HT1080 (cell line): ENCODE data around the gene NCOA7. TPM values are rescaled to one million over a fixed set of nuclear protein-coding genes. Genes with fewer than 3 reads are reported as not detected.
"Not testable (repeated sequence)": the region's sequence is repeated elsewhere in the genome, so short reads cannot be mapped to it uniquely, and the experiment has no call there.

Experiments
- DNase-seq: peaks from one replicate; pipeline ENCODE4 v3.0.0-alpha.2; 2015; ENCODE audit warnings: low read depth
- total RNA-seq: library from RNA; depleted of rRNA; stranded (reverse); fragments of >200 nt; shearing (Covaris generic); gene quantifications from 2 replicates; pipeline ENCODE4 v1.2.3, GENCODE V29; 2014

Gene NCOA7
- total RNA-seq, 1 experiment from 2014 or later: 5.0 TPM

DNA sequence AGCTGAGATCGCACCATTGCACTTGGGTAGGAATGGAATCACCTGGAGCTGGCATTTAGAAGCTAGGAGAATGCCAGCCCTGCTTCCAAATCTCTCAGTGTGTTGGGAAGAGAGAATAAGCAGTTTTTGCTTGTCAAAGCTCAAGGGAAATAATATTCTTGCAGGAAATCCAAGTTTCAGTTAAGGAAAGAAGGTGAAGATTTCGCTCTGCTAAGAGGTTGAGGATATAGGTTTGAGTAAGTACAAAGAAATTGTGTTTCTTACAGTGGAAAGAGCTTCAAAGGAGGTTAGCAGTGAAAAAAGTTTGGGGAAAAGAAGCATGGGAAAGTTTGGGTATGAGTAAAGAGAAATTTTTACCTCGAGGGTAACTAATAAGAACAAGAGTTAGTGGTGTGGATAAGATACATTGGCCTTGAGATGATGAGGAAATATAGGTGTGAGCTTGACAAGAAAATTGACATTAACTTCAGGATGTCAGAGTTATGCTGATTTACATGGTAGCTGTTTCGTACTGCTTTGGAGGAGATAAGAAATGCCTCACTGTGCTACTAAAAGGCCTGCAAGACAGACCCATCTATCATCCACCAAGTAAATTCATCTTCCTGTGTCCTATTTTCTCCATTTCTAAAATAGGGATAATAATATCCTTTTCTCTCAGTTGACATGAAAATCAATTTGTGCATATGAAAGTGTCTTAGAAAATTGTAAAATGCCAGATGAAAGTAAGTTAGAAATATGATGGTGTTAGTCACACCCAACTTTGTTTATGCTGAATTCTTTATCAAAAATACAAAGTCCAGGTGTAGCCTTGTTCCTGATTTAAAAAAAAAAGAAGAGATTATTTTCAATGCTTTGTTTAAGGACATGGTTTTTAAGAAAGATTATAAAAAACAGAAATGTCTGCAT, 153.0 kb downstream of the NCOA7 start:
- DNase-seq: no peak

GRCh38 chr6:125944434-125944816, 153.7 kb downstream of the NCOA7 start:
- DNase-seq: no peak

DNA sequence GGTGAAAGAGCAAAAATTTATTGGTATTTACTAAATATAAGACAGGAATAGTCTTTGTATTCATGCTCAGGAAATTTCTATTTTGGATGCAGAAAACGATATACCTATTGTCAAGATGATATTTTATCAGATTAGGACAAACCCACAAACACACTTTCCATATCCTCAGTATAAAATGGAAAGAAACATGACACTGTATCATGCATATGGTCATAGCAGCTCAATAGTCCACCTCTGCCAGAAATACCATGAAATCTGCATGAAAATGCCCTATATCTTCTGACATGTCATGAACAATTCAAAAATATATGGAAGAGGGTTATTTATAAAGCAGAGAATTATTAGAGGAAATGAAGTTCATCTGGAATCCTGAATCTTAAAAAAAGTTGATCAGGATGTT, 154.1 kb downstream of the NCOA7 start:
- DNase-seq: no peak

DNA sequence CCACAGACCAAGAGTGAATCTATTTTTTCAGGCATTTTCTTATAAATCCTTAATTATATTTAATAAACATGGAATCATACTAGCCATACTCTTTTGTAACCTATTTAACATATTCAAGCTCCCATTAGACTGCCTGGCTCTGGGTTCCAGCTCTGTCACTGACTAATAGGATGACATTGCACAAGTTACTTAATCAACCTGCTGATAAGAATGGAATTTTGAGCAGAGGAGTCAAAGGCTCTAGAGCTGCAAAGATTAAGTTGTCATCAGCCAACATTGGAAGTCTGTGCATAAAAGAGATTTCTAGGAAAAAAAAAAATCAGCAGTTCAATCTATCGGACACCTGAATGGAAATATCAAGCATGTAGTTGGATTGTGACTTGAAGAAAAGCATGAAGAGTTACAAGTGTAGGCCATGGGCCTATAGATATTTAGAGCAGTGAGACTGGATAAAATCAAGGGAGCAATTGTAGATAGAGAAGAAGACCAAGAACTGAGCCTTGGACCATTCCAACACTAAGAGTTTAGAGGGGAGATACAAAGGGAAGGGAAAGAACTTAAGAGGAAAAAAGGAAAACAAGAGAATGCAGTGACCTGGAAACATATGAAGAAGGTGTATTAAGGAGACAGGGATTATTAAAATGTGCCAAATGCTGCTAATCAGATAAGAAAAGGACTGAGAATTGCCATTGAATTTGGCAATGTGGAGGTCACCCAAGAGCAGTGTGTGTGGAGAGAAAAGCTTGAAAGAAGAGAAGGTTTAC, 154.8 kb downstream of the NCOA7 start:
- no peak for DNase-seq

DNA sequence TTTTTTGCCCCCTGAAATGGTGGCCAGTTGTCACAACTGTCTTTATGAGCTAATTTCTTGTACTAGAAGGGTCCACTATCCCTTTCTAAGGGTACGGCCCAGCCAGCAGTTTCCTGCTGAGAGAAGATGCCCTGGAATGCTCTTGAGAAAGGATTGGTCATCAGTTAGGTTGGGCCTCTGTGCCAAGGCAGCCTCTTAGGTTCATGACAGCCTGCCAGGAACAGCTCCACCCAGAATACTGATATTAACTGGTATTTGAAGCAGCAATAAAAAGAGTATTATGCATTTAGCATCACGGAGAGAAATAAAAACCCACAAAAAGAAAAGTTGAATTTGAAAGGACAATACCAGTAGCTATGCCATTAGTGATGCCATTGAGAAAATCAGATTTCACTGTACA, 156.9 kb downstream of the NCOA7 start:
- DNase-seq: peak; percentile 11

DNA sequence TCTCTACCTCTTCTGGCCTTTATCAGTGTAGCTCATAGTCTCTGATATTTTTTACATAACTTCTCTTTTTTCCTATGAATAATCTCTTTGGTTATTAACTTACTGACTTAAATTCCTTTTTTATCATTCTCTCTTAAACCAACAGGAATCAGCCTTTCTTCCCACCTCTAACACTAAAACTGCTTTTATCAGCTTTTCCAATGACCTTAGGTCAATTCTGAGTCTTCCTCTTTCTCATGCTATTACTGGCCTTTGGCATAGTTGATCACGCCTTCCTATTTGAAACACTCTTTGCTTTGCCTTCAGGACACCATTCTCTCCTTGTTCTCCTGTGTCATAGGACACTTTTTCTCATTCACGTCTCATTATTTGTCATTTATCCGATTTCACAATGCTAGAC, 157.7 kb downstream of the NCOA7 start:
- DNase-seq: no peak

DNA sequence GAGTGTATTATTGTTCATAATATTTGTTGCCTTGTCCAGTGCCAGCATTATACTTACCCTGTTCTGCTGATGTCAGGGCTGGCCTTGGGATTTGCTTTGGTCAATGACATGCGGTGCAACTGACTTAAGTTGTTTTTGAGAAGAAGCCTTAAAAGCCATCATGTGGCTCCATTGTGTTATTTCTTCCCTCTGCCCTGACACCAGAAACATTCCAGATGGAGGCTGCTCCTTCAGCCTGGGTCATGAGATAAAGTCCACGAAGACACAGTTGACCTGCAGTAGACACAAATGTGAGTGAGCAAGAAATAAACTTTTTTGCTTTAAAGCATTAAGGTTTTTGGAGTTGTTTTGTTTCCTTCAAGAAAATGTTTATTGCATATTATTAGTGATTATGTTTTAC, 158.3 kb downstream of the NCOA7 start:
- DNase-seq: no peak

GRCh38 chr6:125950293-125950692, 159.5 kb downstream of the NCOA7 start:
- DNase-seq: peak; percentile 54

DNA sequence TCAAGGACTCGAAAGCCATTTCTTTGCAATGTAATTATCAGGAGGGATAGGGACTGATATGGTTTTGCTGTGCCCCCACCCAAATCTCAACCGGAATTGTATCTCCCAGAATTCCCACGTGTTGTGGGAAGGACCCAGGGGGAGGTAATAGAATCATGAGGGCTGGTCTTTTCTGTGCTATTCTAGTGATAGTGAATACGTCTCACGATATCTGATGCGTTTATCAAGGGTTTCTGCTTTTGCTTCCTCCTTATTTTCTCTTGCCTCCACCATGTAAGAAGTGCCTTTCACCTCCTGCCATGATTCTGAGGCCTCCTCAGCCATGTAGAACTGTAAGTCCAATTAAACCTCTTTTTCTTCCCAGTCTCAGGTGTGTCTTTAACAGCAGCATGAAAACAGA, 160.0 kb downstream of the NCOA7 start:
- DNase-seq: not testable (repeated sequence)

GRCh38 chr6:125951323-125951722, 160.6 kb downstream of the NCOA7 start:
- DNase-seq: no peak

DNA sequence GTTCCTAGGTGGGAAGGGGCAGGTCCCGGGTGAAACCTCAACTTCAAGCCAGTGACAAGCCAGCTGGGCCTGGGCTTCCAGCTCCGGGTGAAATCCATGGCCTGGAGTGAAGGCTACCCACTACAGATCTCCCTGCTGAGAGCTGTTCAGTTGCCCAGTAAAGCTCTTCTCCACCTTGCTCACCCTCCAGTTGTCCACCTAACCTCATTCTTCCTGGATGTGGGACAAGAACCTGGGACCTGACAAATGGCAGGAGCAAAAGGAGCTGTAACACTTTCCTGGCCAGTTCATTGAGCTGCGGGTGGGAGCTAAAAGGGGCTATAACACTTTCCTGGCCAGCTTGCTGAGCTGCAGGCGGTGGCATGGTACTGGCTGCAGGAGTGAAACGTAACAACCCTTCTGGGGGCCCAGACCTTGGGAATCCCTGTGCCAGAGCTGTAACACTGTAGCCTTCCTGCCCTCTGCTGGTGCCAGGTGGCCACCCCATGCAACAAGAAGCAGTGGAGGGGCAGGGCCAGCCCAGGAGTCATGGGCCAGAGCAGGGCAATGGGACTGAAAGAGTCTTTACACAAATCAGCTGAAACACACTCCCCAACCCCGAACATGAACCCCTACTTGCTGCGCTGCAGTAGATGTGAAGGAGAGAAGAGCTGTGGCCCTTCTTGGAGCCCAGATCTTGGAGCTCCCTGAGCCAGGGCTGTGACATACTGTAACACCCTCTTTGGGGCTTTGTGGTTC, 162.2 kb downstream of the NCOA7 start:
- DNase-seq: peak; percentile 67

DNA sequence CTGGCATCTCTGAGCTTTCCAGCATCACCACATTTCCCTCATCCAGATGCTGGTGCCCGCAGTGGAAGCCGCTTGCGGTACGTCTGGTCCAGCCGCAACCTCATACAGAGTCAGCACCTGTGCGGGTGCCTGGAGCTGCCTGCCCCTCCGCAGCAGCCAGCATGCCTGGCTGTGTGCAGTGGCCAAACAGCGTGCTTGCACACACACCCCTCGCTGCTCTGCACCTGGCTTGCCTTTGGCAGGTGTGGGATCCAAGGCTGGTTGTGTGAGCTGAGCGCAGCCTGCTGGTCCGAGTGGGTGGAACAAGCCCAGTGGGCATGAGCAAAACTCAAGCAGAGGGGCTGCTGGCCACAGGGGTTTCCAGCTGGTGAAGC, 162.7 kb downstream of the NCOA7 start:
- DNase-seq: no peak

DNA sequence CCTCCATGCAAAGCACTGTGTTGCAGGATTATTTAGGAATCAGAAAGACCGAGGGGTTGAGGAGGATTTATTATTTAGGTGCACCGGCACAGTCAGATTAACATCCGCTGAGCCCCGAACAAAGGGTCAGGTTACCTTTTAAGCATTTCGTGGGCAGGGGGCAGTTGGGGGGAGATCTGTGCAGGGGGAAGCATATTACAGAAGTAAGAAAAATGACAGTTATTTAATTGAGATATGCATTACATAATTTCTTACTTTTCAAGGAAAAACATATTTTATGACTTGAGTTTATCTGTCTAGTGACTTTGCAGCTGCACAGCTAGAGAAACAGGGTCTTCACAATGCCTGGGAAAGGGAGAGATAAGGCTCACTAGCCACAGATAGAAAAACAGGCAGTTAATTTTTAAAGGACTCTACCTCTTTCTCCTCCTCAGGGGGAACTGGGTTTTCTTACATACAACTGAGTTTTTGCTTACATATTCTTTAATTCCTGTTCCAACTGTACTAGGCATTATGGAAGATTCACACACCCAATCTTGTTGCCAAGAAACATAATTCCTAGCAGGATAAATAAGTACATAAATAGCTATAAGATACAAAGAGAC, 164.1 kb downstream of the NCOA7 start:
- no peak for DNase-seq

DNA sequence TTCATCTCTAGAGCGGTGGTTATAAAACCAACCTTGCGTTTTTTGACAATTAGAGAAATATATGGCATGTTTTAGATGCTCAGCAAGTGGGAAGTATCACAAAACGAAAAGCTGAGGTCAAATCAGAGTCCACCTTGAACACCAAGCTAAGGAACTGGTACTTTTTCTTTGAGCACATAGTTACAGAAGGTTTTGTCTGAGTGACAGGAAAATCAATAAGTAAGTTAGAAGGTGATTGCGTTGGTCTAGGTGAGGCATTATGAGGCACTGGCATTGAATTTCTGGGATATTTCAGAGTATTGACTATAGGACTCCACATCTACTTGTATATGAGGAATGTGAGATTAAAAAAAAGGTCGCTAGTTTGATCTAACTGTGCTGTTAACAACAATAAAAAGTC, 165.2 kb downstream of the NCOA7 start:
- DNase-seq: no peak

- DNase-seq: peak; percentile 95
Observed at GRCh38 chr6:125956506-125957390, 166.0 kb downstream of the NCOA7 start, which contains the start of gene HINT3. TSS of gene HINT3 (plus strand) at chr6:125956770. CDS start at chr6:125956978, 208 bp downstream.

DNA sequence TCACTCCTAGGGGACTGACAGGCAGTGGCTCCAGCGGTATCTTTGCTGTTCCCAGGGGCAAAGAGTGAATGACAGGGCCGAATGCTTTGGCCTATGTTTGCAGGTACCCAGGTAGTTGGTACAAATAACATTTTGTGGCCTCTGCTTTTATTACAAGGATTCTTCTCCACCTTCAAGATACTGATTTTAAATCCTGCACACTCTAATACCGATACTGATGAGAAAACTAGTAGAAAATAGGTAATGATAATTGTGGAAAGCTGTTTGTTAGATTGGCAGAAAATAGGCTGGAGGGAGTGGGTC, 166.6 kb downstream of the NCOA7 start:
- DNase-seq: no peak

GRCh38 chr6:125957845-125958244, 167.1 kb downstream of the NCOA7 start:
- peak; percentile 70 for DNase-seq

DNA sequence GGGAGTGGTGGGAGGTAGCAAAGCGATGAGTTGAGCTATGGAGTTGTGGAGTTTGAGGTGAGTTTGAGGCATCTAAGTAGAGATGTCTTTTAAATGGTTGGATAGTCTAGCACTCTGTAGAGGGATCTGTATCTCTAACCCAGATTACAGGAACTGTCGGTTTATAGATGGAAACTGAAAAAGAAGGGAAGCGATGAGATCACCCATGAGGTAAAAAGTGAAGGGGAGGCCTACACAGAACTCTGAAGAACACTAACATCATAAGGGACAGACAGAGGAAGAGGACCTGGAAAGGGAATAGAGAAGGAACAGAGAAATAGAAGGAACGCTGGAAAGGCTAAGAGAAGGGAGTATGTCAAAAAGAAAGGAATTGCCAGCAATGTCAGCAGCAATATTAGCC, 168.3 kb downstream of the NCOA7 start:
- no peak for DNase-seq

DNA sequence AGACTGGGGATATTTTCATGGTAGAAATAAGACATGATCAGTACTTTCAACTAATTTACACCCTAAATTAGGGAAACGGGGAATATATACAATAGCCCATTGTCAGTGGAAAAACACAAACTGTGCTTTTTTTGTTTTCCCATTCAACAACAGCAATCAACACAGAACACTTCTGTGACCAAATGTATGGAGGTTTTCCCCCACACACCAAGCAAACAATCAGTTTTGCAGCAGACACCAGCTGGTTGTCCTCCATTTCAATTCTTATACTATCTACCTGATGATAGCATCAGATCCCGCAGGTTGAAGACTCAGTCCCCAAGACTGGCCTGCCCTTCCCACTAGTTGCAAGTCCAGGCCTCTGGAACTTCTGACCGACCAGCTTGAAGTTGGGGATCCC, 170.4 kb downstream of the NCOA7 start:
- no peak for DNase-seq

GRCh38 chr6:125962900-125963497, 172.2 kb downstream of the NCOA7 start:
- DNase-seq: no peak
